Stimulated activated CD4-positive, alpha-beta T cell treated with anti-CD3 and anti-CD28 coated beads, TNF-alpha, amount 100 ng/mL, for 4 hours (primary cell): ENCODE measurements around the gene ZMYM1.
"Not testable (repeated sequence)": the region's sequence is repeated elsewhere in the genome, so short reads cannot be mapped to it uniquely, and the experiment has no call there.

ENCODE experiments used
- DNase-seq, 3 experiments: peaks; one replicate each; pipeline ENCODE4 v3.0.0-alpha.2; 2020; ENCODE audit warnings: low read depth in 3 of 3

The ZMYM1 gene

DNA sequence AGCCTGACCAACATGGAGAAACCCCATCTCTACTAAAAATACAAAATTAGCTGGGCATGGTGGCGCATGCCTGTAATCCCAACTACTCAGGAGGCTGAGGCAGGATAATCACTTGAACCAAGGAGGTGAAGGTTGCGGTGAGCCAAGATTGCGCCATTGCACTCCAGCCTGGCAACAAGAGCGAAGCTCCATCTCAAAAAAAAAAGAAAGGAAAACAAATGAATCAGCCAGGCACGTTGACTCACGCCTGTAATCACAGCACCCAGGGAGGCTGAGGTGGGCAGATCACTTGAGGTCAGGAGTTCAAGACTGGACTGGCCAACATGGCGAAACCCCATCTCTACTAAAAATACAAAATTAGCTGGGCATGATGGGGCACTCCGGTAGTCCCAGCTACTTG is 2.8 kb upstream of the ZMYM1 start:
- not testable (repeated sequence) for DNase-seq

DNA sequence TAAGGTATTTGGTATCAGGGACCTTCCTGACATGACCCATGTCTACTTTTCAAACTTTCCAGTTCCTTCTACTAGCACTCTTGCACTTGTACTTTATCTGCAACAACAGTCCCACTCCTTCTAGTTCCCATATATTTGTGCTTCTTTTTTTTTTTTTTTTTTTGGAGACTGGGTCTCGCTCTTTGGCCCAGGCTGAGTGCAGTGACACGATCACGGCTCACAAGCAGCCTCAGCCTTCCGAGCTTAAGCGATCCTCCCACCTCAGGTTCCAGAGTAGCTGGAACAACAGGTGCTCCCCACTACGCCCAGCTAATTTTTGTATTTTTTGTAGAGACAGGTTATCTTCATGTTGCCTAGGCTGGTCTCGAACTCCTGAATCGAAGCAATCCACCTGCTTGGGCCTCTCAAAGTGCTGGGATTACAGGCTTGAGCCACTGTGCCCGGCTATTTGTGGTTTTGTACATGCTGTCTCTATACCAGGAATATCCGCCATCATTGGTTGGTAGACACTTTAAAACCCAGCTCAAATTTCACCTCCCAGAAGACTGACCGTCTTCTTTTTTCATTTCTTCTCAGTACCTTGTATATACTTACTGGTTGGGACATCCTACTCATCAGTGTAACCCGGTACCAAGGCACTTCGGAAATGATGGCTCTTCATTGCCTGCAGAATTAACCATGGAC is 1.1 kb downstream of the ZMYM1 start:
- DNase-seq, result no peak

DNA sequence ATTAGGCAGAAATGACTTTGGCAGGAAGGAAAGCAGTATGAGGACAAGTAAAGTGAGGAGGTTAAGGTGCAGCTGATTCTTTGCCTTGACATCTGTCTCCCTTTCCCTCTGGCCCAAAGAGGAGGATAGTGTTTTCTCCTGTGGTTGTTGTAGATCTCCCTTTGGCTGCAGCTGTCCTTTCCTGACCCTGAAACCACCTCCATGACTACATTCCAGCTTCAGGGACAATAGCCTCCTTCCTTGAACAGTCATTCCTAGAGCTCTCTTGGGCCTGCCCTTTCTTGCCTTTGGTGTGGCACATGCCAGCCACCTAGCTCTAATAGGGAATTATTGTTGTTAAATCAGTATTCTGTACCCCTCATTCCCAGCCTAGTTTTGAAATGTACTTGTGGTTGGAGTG is 6.2 kb downstream of the ZMYM1 start:
- no peak for DNase-seq

DNA sequence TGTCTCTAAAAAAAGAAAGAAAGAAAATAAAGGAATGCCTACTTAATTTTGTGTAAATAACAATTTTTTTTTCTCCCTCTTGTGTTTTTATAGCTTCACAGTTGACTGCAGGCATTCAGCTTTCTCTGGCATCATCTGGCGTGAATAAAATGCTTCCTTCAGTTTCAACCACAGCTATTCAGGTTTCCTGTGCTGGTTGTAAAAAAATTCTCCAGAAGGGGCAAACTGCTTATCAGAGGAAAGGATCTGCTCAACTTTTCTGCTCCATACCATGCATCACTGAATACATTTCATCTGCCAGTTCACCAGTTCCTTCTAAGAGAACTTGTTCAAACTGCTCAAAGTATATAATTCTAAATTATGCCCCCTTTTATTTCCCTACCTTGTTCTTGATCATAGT is 18.0 kb downstream of the ZMYM1 start:
- no peak for DNase-seq

DNA sequence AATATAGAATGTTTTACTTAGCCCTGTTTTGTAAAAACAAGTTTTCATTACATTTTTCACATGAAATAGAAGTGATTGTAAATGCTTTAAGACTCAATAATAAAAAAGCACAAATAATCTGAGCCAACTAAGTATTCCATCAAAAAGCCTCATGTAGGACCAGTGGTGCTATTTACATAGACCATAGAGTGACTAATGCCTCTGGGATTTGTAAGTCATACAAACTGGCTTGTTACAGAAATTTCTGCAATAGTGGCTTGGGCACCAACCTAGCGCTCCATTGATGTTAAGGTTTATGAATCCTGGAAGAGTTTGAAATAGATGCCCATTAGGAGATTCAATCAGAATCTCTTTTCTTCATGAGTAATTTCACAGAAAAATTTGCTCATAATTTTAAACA is 31.9 kb downstream of the ZMYM1 start:
- no peak for DNase-seq

DNA sequence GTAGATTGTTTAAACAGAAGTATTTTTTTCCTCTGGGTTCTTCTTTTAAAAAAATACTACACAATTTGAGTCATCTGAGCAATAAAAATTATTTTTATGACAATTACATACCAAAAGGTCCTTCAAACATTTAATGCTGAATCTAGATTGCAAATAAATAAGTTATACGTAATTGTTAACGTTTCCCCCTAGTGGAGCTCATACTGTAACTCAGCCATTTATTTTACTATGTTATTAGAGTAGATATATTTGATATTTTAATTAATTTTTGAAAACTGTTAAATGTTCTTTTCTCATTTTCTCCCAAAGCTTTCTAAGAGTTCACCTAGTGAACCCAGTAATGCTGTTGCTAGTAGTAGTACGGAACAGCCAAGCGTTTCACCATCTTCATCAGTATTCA is 33.5 kb downstream of the ZMYM1 start:
- DNase-seq, result no peak

DNA sequence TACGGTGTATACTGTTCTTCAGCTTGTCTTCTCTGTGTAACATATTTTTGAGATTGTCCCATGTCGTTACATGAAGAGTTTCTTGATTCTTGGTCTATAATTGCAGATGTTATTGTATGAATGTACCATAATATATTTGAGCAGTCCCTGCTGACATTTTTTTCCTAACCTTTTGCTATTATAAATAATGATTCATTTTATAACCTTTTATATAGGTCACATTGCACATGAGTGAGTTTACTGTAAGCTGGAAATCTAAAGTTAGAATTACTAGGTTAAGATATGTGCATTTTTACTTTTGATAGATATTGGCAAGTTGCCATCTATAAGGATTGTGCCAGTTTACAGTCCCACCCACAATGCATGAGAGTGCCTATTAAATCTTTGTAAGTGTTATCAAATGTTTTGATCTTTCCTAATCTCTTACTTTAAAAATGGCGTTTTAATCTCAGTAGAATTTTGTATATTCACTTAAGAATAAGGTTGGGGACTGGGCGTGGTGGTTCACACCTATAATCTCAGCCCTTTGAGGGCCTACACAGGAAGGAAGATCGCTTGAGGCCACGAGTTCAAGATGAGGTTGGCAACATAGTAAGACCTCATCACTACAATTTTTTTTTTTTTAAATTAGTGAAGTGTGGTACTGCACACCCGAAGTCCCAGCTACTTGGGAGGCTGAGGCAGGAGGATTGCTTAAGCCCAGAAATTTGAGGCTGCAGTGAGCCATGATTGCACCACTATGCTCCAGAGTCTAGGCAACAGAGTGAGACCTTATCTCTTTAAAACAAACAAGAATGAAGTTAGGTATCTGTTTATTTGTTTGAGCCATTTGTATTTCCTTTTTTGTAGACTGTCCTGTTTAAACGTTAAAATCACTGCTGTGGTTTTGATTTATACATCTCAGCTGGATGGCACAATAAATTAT is 36.5 kb downstream of the ZMYM1 start:
- no peak for DNase-seq

DNA sequence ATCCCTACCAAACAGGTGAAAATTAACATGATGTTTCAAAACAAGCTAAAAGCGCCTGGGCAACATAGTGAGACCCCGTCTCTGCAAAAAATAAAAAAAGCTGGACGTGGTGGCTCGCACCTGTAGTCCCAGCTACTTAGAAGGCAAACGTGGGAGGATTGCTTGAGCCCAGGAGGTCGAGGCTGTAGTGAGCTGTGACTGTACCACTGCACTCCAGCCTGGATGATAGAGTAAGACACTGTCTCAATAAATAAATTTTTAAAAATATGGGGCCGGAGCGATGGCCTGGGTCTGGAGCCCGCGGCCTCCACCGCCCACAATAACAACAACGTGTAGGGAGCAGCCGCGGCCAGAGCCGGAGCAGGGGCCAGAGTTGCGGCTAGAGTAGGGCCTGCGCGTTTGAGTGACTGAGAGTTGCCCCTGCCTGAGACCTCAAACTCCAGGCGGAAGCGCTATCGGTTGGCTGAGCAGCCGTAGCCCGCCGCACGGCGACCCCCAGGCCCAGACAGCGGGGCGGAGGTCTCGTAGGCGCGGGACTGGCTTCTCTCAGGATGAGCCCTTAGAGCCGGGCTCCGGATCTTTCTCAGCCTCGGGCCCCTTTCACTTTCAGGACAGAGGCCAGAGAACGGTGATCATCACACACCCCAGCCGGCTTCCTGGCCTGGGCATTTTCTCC is 41.4 kb downstream of the ZMYM1 start:
- DNase-seq, result no peak

DNA sequence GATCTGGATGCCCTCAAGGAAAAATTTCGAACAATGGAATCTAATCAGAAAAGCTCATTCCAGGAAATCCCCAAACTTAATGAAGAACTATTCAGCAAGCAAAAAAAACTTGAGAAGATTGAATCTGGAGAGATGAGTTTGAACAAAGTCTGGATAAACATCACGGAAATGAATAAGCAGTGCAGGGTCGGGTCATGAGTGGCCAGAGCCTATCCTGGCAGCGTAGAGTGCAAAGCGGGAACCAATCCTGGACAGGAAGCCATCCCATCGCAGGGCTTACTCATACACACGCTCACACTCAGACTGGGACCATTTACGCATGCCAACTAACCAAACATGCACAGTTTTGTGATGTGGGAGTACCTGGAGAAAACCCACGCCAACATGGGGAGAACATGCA is 43.1 kb downstream of the ZMYM1 start:
- DNase-seq, result no peak

DNA sequence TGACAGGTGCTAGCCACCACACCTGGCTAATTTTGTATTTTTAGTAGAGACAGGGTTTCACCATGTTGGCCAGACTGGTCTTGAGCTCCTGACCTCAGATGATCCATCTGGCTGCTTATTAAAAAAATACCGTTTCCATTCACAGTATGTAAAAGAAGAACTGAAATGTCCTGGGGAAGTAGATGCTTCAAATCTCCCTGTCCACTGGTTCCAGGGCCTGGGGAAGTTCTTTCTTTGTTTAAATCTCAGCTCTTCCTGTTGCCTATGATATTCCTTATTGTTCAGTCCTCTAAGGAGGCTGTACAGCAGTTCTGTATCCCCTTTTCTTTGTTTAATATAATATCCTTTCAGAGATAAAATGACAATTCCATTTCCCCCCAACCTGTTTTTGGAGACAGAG is 47.4 kb downstream of the ZMYM1 start:
- DNase-seq, result no peak

DNA sequence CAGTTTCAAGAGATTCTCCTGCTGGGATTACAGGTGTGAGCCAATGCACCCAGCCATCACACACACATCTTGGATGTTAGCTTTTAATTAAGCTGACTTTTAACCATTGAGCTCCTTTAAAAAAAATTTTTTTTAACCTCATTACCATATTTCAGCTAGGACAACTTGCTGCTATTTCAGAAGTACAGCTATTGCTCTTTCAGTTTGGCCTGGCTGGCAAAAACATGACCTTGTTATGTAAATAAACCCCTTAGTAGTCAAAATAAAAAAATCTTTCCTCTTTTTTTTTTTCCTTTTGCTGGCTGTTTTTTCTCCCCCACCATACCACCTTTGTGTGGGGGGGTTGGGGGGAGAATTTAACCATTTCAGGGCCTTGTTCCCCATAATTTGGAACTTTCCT is 49.9 kb downstream of the ZMYM1 start:
- DNase-seq, result no peak

DNA sequence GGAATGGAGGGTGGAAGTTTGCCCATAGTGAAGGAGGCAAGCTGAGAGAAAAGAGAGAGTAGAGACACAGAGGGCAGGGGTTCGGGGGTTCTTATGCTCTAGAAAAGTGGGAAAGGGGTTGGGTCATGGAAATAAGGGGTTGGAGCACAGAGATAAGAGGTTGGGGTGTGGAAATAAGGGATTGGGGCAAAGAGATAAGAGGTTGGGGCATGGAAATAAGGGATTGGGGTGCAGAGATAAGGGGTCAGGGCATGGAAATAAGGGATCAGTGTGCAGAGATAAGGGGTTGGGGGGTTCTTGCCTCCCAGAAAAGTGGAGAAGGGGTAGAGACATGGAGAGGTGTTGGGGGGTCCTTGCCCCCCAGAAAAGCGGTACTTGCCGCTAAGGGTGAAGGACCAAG is 57.6 kb downstream of the ZMYM1 start:
- no peak for DNase-seq

DNA sequence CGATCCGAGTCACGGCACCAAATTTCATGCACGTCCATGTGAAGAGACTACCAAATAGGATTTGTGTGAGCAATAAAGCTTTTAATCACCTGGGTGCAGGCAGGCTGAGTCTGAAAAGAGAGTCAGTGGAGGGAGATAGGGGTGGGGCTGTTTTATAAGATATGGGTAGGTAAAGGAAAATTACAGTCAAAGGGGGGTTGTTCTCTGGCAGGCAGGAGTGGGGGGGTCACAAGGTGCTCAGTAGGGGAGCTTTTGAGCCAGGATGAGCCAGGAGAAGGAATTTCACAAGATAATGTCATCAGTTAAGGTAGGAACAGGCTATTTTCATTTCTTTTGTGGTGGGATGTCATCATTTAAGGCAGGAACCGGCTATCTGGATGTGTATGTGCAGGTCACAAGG is 58.4 kb downstream of the ZMYM1 start:
- DNase-seq, result not testable (repeated sequence)

DNA sequence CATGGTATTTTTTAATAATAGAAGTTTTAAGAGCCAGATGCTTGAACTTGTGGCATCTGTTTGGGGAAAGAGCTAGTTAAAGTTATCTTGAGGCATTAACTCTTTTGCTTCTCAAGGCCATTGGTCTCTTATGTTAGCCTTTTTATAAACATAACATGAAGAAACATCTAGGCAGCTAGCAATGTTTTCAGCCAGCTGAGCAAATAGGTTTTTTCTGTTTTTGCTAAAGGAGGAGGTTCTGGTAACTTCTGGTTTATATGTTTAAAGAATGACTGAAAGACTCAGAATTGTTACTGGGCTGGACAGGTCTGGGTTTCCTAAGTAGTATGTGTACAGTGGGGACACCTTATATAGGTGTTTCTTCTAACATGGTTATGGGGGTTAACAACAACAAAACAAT is 63.1 kb downstream of the ZMYM1 start:
- not testable (repeated sequence) for DNase-seq

DNA sequence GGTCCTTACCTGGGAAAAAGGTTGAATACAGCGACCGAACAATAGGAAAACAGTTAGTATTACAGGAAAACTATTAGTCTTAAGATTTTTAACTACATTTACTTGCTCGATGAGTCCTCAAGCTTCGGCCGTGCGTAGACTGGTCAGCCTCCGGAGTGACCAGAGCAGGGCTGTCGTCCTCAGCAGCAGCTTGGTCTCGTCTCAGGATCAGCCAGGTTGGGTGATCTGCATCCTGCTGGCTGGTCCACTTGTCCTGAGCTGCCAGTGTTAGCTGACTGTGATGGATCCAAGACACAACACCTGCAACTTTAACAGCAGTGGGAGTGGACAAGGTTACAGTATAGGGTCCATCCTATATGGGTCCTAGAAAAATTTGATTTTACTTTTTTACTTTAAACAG is 63.5 kb downstream of the ZMYM1 start:
- DNase-seq, result not testable (repeated sequence)

DNA sequence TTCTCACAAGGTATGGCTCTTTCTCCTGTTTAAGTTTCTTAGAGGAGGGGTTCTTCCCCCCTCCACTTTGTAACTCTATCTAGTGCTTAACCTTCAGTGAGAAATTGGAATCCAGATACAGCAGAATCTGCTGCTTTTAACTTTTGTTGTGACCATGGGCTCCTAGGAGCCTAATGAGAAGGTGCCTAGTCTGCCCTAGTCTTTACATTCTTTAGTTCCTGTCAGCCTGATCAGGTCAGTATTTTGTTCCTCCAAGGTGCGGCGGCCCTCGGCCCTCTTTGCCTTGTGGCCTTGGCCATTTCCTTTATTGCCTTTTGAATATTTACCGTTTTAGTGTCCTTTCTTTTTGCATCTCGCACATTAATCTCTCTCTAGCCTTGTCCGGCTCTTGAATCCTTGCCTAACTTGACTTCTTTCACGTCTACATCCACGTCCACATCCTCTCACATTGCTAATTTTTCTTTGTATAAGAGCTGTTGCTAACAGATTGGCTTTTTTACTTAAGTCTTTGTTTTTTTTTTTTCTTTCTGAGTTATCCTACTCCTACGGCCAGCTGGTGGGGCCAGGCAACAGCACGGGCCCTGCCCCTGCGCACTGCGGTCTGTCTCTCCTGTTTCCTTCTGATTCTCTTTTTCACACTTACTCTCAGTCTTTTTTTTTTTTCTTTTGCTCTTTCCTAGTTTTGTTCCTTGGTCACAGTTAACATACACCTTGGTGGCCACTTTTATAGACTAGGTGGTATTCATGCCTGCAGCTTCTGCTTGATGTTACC is 64.7 kb downstream of the ZMYM1 start:
- DNase-seq, result no peak

DNA sequence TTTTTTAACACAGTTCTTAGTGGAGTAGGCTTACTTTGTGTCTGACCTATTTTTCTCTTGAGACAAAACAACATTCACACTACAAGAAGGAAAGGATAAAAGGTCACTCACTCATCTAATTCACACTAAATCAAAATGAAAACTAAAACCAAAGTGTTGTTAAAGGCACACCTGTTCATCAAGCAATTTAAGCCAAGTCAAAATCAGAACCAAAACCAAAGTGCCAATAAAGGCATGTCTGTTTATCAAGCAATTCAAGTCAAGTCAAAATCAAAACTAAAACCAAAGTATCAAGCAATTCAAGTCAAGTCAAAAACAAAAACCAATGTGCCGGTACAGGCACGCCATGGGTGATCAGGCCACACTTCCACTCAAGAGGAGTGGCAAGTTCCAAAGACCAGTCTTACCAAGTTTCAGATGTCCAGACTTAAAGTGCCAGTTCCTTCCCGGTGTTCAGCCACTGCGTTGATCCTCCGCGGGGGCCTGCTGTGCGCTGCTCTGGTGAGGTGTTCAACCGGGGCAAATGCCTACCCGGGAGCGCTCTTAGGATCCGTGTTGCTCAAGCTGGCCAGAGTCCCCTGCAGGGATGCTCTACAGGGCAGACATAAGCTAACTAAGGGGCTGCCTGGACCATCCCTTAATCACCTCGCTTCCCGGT is 66.8 kb downstream of the ZMYM1 start:
- not testable (repeated sequence) for DNase-seq

DNA sequence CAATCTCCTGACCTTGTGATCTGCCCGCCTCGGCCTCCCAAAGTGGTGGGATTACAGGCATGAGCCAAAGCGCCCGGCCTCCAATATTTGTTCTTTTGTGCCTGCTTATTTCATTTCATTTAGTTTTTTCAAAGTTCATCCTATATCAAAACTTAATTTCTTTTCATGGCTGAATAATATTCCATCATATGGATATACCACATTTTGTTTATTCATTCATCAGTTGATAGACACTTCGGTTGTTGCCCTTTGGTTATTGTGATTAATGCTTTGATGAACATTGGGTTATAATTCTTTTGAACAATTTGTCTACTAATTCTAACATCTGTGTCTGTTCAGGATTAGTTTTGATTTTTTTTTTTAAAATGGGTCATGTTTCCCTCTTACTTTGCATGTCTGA is 72.0 kb downstream of the ZMYM1 start:
- DNase-seq, result no peak

DNA sequence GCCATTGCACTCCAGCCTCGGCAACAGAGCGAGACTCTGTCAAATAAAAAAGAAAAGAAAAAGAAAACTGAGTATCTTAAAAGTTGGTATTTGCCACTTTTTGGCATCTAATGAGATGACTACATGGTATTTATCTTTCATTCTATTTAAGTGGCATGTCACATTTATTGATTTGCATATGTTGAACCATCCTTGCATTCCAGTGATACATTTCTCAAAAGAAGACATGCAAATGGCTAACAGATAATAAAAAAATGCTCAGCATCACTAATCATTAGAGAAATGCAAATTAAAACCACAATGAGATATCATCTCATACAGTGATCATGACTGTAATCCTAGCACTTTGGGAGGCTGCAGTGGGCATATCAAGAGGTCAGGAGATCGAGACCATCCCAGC is 85.7 kb downstream of the ZMYM1 start:
- DNase-seq, result no peak
